Gastrocnemius medialis (tissue), 4 donors: ENCODE results near the gene MRPL12.

Source experiments
- POLR2A ChIP-seq, 2 donors: fragments of 450-650 bp; IDR thresholded peaks; one replicate each; pipeline ENCODE4 v1.6.1; 2017; ENCODE audit warnings: antibody characterized with exemption in 2 of 2, mild to moderate bottlenecking in 2 of 2, moderate library complexity in 2 of 2
- TF ChIP-seq, protein P1 (sequence below), 5 experiments: fragments of 450-650 bp in 3 of 5; fragments of 200-600 bp in 2 of 5; sonication (generic) in 2 of 5; IDR thresholded peaks in 4 of 5; conservative IDR thresholded peaks in 1 of 5; 1 replicate in 4 of 5; 2 replicates in 1 of 5; pipeline ENCODE4 v1.5.1; 2016 to 2019; ENCODE audit warnings: antibody characterized with exemption in 5 of 5, mild to moderate bottlenecking in 3 of 5, moderate library complexity in 3 of 5

- TF ChIP-seq, protein P1, sequence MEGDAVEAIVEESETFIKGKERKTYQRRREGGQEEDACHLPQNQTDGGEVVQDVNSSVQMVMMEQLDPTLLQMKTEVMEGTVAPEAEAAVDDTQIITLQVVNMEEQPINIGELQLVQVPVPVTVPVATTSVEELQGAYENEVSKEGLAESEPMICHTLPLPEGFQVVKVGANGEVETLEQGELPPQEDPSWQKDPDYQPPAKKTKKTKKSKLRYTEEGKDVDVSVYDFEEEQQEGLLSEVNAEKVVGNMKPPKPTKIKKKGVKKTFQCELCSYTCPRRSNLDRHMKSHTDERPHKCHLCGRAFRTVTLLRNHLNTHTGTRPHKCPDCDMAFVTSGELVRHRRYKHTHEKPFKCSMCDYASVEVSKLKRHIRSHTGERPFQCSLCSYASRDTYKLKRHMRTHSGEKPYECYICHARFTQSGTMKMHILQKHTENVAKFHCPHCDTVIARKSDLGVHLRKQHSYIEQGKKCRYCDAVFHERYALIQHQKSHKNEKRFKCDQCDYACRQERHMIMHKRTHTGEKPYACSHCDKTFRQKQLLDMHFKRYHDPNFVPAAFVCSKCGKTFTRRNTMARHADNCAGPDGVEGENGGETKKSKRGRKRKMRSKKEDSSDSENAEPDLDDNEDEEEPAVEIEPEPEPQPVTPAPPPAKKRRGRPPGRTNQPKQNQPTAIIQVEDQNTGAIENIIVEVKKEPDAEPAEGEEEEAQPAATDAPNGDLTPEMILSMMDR (IDR thresholded peaks at IDR 0.05 in 4 of 5, conservative IDR thresholded peaks at IDR 0.05 in 1 of 5): no peak
- no peak for TF ChIP-seq POLR2A (IDR thresholded peaks at IDR 0.05)
Measured at GRCh38 chr17:81708739-81709185, 5.6 kb downstream of the MRPL12 start.
